Measurements from ENCODE around the gene ADIRF. TPM values are rescaled to one million over a fixed set of nuclear protein-coding genes. Genes with fewer than 3 reads are reported as not detected.
"Not testable (repeated sequence)": the region's sequence is repeated elsewhere in the genome, so short reads cannot be mapped to it uniquely, and the experiment has no call there.

ADIRF gene
- polyA plus RNA-seq, 1 donor (not counting 4 experiments of a cell fraction or from before 2014, with no cell fraction given): 157 TPM

GRCh38 chr10:86981716-86982115, 13.4 kb downstream of the ADIRF start:
- dilution Hi-C loops (cut with MboI; ENCODE audit: extremely low pct_ligation_motif_present, low sequenced_read_pairs): no loop called here
- TF ChIP-seq EZH2 (IDR thresholded peaks at IDR 0.05; ENCODE audit: low read length): no peak
- TF ChIP-seq, protein P1, sequence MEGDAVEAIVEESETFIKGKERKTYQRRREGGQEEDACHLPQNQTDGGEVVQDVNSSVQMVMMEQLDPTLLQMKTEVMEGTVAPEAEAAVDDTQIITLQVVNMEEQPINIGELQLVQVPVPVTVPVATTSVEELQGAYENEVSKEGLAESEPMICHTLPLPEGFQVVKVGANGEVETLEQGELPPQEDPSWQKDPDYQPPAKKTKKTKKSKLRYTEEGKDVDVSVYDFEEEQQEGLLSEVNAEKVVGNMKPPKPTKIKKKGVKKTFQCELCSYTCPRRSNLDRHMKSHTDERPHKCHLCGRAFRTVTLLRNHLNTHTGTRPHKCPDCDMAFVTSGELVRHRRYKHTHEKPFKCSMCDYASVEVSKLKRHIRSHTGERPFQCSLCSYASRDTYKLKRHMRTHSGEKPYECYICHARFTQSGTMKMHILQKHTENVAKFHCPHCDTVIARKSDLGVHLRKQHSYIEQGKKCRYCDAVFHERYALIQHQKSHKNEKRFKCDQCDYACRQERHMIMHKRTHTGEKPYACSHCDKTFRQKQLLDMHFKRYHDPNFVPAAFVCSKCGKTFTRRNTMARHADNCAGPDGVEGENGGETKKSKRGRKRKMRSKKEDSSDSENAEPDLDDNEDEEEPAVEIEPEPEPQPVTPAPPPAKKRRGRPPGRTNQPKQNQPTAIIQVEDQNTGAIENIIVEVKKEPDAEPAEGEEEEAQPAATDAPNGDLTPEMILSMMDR (optimal IDR thresholded peaks at IDR 0.05 in 1 of 3, IDR thresholded peaks at IDR 0.05 in 1 of 3, conservative IDR thresholded peaks at IDR 0.05 in 1 of 3; ENCODE audit: extremely low read depth in 1 of 3, insufficient read depth in 2 of 3, low read length in 3 of 3): no peak

GRCh38 chr10:86984498-86984897, 16.2 kb downstream of the ADIRF start:
- H3K9ac ChIP-seq (ENCODE audit: control insufficient read depth, extremely low read depth, insufficient read depth, low read length); H3K79me2 ChIP-seq (ENCODE audit: control insufficient read depth, insufficient read depth, low read length); H4K20me1 ChIP-seq (ENCODE audit: control insufficient read depth, extremely low read depth, insufficient read depth, low read length); H3K4me1 ChIP-seq (ENCODE audit: control insufficient read depth, extremely low read depth, insufficient read depth, low read length); FAIRE-seq; H3K27ac ChIP-seq (ENCODE audit: control insufficient read depth, insufficient read depth, low read length); H3K4me2 ChIP-seq (ENCODE audit: control insufficient read depth, extremely low read depth, insufficient read depth, low read depth, low read length); H3K9me1 ChIP-seq (ENCODE audit: control insufficient read depth, extremely low read depth, insufficient read depth, low read length); H3K27me3 ChIP-seq (ENCODE audit: control insufficient read depth, extremely low read depth, insufficient read depth, low read length); H3K4me3 ChIP-seq (ENCODE audit: control insufficient read depth in 2 of 3, extremely low read depth in 1 of 3, insufficient read depth in 2 of 3, low read depth in 1 of 3, low read length in 3 of 3); dilution Hi-C loops (cut with MboI; ENCODE audit: extremely low pct_ligation_motif_present, low sequenced_read_pairs); DNase-seq (ENCODE audit: low read depth, low spot score); H3K9me3 ChIP-seq (ENCODE audit: control insufficient read depth, low read depth, low read length); H2AFZ ChIP-seq (ENCODE audit: control insufficient read depth, low read length); H3K36me3 ChIP-seq (ENCODE audit: control insufficient read depth in 2 of 2, extremely low read depth in 1 of 2, insufficient read depth in 2 of 2, low read length in 2 of 2): not testable (repeated sequence)

More at GRCh38 chr10:86981716-86982115, 13.4 kb downstream of the ADIRF start:
- Histone ChIP-seq H3K4me1 (ENCODE audit: control insufficient read depth, extremely low read depth, insufficient read depth, low read length) (peaks cover 12% of the 10 kb centered on the region), H3K4me3 (ENCODE audit: control insufficient read depth in 2 of 3, extremely low read depth in 1 of 3, insufficient read depth in 2 of 3, low read depth in 1 of 3, low read length in 3 of 3) (no peak overlapping the region), H2AFZ (ENCODE audit: control insufficient read depth, low read length) (no peak overlapping the region), H3K9me1 (ENCODE audit: control insufficient read depth, extremely low read depth, insufficient read depth, low read length) (no peaks in the 10 kb centered on the region), H4K20me1 (ENCODE audit: control insufficient read depth, extremely low read depth, insufficient read depth, low read length) (no peaks in the 10 kb centered on the region), H3K27me3 (ENCODE audit: control insufficient read depth, extremely low read depth, insufficient read depth, low read length) (no peaks in the 10 kb centered on the region), H3K79me2 (ENCODE audit: control insufficient read depth, insufficient read depth, low read length) (no peaks in the 10 kb centered on the region), H3K4me2 (ENCODE audit: control insufficient read depth, extremely low read depth, insufficient read depth, low read depth, low read length) (no peak overlapping the region), H3K36me3 (ENCODE audit: control insufficient read depth in 2 of 2, extremely low read depth in 1 of 2, insufficient read depth in 2 of 2, low read length in 2 of 2) (no peaks in the 10 kb centered on the region), H3K27ac (ENCODE audit: control insufficient read depth, insufficient read depth, low read length) (no peak overlapping the region), H3K9me3 (ENCODE audit: control insufficient read depth, low read depth, low read length) (no peaks in the 10 kb centered on the region), H3K9ac (ENCODE audit: control insufficient read depth, extremely low read depth, insufficient read depth, low read length) (no peak overlapping the region)
- FAIRE-seq (no peak), DNase-seq (ENCODE audit: low read depth, low spot score) (no peak)

DNA sequence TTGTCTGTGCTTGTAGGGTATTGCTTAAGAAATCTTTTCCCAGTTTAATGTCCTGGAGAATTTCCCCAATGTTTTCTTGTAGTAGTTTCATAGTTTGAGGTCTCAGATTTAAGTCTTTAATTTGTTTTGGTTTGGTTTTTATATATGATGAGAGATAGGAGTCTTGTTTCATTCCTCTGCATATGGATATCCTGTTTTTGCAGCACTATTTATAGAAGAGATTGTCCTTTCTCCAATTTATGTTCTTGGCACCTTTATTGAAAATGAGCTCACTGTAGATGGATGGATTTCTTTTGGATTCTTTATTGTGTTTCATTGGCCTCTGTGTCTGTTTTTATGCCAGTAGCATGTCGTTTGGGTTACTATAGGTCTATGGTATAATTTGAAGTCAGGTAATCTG, 20.2 kb downstream of the ADIRF start:
- no peaks in the 10 kb centered on the region for H3K27me3 ChIP-seq (ENCODE audit: control insufficient read depth, extremely low read depth, insufficient read depth, low read length)
- no peaks in the 10 kb centered on the region for H4K20me1 ChIP-seq (ENCODE audit: control insufficient read depth, extremely low read depth, insufficient read depth, low read length)
- no peak overlapping the region for H3K4me3 ChIP-seq (ENCODE audit: control insufficient read depth in 2 of 3, extremely low read depth in 1 of 3, insufficient read depth in 2 of 3, low read depth in 1 of 3, low read length in 3 of 3)
- no peak overlapping the region for H2AFZ ChIP-seq (ENCODE audit: control insufficient read depth, low read length)
- H3K79me2 ChIP-seq (ENCODE audit: control insufficient read depth, insufficient read depth, low read length): no peaks in the 10 kb centered on the region
- TF ChIP-seq, protein P1 (optimal IDR thresholded peaks at IDR 0.05 in 1 of 3, IDR thresholded peaks at IDR 0.05 in 1 of 3, conservative IDR thresholded peaks at IDR 0.05 in 1 of 3; ENCODE audit: extremely low read depth in 1 of 3, insufficient read depth in 2 of 3, low read length in 3 of 3): no peak
- TF ChIP-seq EZH2 (IDR thresholded peaks at IDR 0.05; ENCODE audit: low read length): no peak
- dilution Hi-C loops (cut with MboI; ENCODE audit: extremely low pct_ligation_motif_present, low sequenced_read_pairs): no loop called here
- no peaks in the 10 kb centered on the region for H3K4me1 ChIP-seq (ENCODE audit: control insufficient read depth, extremely low read depth, insufficient read depth, low read length)
- no peak overlapping the region for H3K9ac ChIP-seq (ENCODE audit: control insufficient read depth, extremely low read depth, insufficient read depth, low read length)
- DNase-seq (ENCODE audit: low read depth, low spot score) (no peak), FAIRE-seq (no peak)
- H3K4me2 ChIP-seq (ENCODE audit: control insufficient read depth, extremely low read depth, insufficient read depth, low read depth, low read length): no peak overlapping the region
- no peaks in the 10 kb centered on the region for H3K36me3 ChIP-seq (ENCODE audit: control insufficient read depth in 2 of 2, extremely low read depth in 1 of 2, insufficient read depth in 2 of 2, low read length in 2 of 2)
- H3K9me1 ChIP-seq (ENCODE audit: control insufficient read depth, extremely low read depth, insufficient read depth, low read length): no peaks in the 10 kb centered on the region
- H3K9me3 ChIP-seq (ENCODE audit: control insufficient read depth, low read depth, low read length): no peaks in the 10 kb centered on the region
- no peak overlapping the region for H3K27ac ChIP-seq (ENCODE audit: control insufficient read depth, insufficient read depth, low read length)

DNA sequence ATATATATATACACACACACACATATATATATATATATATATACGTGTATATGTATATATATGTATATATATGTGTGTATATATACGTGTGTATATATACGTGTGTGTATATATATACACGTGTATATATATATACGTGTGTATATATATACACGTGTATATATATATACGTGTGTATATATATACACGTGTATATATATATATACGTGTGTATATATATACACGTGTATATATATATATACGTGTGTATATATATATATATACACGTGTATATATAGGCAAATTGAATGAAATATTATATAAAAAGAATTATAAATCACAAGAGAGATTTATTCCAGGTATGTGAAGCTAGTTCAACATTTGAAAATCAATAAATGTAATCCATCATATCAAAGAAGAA, 23.1 kb downstream of the ADIRF start:
- H3K4me3 ChIP-seq (ENCODE audit: control insufficient read depth in 2 of 3, extremely low read depth in 1 of 3, insufficient read depth in 2 of 3, low read depth in 1 of 3, low read length in 3 of 3); H3K9ac ChIP-seq (ENCODE audit: control insufficient read depth, extremely low read depth, insufficient read depth, low read length); H3K27me3 ChIP-seq (ENCODE audit: control insufficient read depth, extremely low read depth, insufficient read depth, low read length); H3K36me3 ChIP-seq (ENCODE audit: control insufficient read depth in 2 of 2, extremely low read depth in 1 of 2, insufficient read depth in 2 of 2, low read length in 2 of 2); H4K20me1 ChIP-seq (ENCODE audit: control insufficient read depth, extremely low read depth, insufficient read depth, low read length); H3K4me1 ChIP-seq (ENCODE audit: control insufficient read depth, extremely low read depth, insufficient read depth, low read length); H3K9me3 ChIP-seq (ENCODE audit: control insufficient read depth, low read depth, low read length); H3K27ac ChIP-seq (ENCODE audit: control insufficient read depth, insufficient read depth, low read length); H3K4me2 ChIP-seq (ENCODE audit: control insufficient read depth, extremely low read depth, insufficient read depth, low read depth, low read length); H2AFZ ChIP-seq (ENCODE audit: control insufficient read depth, low read length); H3K9me1 ChIP-seq (ENCODE audit: control insufficient read depth, extremely low read depth, insufficient read depth, low read length); dilution Hi-C loops (cut with MboI; ENCODE audit: extremely low pct_ligation_motif_present, low sequenced_read_pairs); DNase-seq (ENCODE audit: low read depth, low spot score); FAIRE-seq; H3K79me2 ChIP-seq (ENCODE audit: control insufficient read depth, insufficient read depth, low read length): not testable (repeated sequence)
